Fibroblast of lung (primary cell): ENCODE measurements around the gene BEND7.

Experiments
- CTCF ChIP-seq, 2 donors: IDR thresholded peaks in 1 of 2; conservative IDR thresholded peaks in 1 of 2; 1 replicate in 1 of 2; 2 replicates in 1 of 2; pipeline ENCODE4 v1.5.1; 2011 to 2012; ENCODE audit warnings: low read length in 2 of 2, control low read depth in 1 of 2, inconsistent platforms in 1 of 2, low read depth in 1 of 2, mild to moderate bottlenecking in 1 of 2
- EZH2 ChIP-seq: IDR thresholded peaks from 2 replicates; pipeline ENCODE4 v1.5.1; 2012; ENCODE audit warnings: low read length, control low read depth, mild to moderate bottlenecking; ENCODE audit errors: missing control alignments

GRCh38 chr10:13402021-13402420 lies 126.8 kb downstream of the BEND7 start:
- TF ChIP-seq CTCF (conservative IDR thresholded peaks at IDR 0.05 in 1 of 2, IDR thresholded peaks at IDR 0.05 in 1 of 2; ENCODE audit: low read depth in 1 of 2, low read length in 2 of 2): no peak
- no peak for TF ChIP-seq EZH2
